G401 (cell line): ENCODE data around the gene FBXO17. TPM values are rescaled to one million over a fixed set of nuclear protein-coding genes. Genes with fewer than 3 reads are reported as not detected.

Experiments
- DNase-seq: peaks from one replicate; pipeline ENCODE4 v3.0.0-alpha.2; 2015; ENCODE audit warnings: low spot score
- in situ Hi-C: cut with HindIII; loops from 2 replicates; pipeline ENCODE4 v1.10.0; 2016; ENCODE audit warnings: low sequenced_read_pairs, mixed read lengths
- total RNA-seq: library from RNA; depleted of rRNA; stranded (reverse); fragments of >200 nt; shearing (Covaris generic); gene quantifications from 2 replicates; pipeline ENCODE4 v1.2.3, GENCODE V29; 2014; rRNA removed

Gene FBXO17
- total RNA-seq, 1 experiment from 2014 or later, result 47.4 TPM

DNA sequence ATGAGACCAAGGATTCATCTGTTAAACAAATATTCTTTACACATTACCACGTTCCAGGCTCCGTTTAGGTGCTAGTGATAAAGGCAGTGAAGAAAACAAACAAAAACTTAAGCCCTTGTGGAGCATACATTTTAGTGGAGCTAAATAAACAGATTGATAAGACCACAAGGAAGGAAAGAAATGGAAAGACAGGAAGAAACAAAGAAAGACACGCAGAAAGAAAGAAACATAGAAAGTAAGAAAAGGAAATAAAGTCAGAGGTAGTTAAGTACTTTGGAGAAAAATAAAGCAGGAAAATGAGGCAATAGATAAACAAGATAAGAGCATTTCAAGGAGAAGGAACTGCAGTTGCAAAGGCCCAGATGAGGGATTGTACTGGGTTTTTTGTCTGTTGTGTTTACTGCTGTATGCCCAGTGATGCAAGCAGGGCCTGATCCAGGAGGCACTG is 74.8 kb downstream of the FBXO17 start:
- in situ Hi-C loops, result no loop called here
- DNase-seq, result no peak

DNA sequence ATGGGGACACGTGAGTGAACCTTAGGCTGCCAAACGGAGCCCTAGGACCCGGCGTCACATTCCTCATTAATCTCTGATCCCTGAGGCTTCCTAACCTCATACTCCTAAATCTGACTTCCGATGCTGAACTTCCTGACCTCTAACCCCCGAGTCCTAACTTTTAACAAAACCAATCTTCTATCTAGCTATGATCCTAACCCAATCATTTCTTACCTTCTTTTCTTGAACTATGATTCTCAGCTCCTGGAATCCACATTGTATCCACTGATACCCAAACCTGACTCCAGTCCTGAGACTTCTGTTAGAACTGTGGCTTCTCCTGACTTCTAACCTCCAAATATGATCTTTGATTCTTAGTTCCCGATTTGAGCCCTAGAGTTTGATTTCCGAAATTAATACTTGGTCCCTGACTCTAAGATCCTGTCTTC is 75.3 kb downstream of the FBXO17 start:
- no peak for DNase-seq
- in situ Hi-C loops, result no loop called here

DNA sequence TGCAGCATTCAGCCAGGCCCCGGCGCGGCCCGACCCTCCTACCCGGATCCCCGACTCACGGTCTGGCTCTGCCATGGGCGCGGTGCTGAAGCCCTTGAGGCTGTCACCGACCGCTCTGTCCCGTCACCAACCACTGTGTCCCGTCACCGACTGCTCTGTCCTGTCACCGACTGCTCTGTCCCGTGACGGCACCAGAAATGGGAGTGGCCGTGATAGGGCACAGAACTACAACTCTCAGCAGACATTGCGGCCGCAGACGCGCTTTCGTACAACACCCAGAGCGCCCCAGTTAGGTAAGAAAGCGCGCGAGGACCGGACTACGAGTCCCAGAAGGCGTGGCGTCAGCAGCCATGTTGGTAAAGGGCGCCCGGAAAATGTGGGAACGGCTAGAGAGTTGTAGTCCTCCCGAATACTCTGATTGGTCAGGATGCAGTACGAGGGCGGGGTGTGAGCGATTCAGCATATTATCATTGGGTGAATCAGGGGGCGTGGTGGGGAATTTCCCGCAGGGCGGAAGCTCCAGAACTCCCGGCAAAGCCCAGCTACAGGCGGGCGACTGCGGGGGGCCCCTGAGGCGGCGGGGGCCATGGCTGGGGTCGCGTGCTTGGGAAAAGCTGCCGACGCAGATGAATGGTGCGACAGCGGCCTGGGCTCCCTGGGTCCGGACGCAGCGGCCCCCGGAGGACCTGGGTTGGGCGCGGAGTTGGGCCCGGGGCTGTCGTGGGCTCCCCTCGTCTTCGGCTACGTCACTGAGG is 75.9 kb downstream of the FBXO17 start, which contains the start of the genes NFKBIB and SIRT2:
NFKBIB (plus strand) TSS at position 523 of the 755 bp plus-strand sequence; CDS start at position 587, 64 bp downstream.
SIRT2 (minus strand) TSS at position 172 of the 755 bp plus-strand sequence; CDS start at position 75, 97 bp downstream.
- DNase-seq, result peak; percentile 100
- in situ Hi-C loops, result no loop called here

DNA sequence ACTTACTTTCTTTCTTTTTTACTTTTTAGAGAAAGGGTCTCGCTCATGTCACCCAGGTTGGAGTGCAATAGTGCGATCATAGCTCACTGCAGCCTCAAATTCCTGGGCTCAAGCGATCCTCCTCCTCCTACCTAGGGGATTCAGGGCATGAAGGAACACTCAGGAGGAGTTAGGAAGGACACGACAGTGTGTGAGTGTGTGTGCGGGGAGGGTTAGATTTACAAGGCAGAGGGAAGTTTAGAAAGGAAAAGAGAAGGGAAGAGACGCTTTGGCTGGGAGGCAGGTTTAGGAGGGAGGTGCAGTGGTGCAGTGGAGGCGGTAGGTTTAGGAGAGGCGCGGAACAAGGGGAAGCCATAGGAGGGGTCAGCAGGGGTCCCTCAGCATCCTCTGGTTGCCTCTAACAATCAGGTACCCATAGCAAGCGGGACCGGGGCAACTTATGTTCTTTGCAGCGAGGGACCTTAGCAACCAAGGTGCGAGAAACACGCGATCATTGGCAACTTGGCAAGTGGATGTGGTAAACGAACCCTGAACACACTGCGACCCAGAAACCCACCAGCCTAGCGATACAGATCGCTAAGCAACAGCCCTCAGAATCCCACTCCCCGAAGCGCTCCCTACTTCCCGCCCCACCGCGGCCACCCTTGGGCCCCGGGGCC is 76.6 kb downstream of the FBXO17 start:
- DNase-seq, result peak; percentile 9

DNA sequence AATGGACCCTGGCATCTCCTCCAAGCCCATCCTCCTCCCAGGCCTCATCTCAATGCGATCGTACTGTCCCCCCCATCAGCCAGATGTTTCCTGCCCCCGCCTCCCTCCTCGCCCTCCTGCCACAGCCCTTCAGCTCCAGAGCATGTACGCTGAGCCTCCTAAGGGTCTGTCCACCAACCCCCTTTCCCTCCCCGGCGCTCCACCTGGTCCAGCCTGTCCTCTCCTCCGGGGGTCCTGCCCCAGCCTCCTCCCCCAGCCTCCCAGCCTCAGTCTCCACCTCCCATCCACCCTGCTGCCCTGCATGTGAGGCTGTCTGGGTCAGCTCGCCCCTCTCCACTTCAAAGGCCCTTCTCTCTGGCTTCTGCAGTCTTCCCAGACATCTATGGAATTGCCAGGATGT is 80.6 kb downstream of the FBXO17 start:
- in situ Hi-C loops, result no loop called here
- no peak for DNase-seq

More for the DNA sequence above, 76.6 kb downstream of the FBXO17 start:
- in situ Hi-C loops, result no loop called here

DNA sequence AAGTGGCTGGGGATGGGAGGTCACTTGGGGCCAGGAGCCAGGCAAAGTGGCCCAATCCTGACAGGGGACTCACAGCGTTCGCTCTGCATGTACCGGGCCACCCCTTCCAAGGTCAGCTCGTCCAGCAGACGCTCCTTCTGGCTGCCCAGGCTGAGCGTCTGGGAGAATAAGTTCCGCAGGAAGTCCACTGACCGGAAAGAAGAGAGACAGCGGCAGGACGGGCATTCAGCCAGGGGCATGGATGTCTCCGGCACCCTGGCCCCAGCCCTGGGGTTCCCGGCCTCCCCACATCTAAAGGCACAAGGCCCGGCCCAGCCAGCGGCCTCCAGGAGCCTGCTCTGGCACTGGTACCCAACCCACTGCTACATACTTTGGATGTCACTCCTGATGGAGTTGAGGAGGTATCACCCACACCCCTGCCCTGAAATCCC is 82.2 kb downstream of the FBXO17 start:
- DNase-seq, result no peak
- in situ Hi-C loops, result no loop called here

DNA sequence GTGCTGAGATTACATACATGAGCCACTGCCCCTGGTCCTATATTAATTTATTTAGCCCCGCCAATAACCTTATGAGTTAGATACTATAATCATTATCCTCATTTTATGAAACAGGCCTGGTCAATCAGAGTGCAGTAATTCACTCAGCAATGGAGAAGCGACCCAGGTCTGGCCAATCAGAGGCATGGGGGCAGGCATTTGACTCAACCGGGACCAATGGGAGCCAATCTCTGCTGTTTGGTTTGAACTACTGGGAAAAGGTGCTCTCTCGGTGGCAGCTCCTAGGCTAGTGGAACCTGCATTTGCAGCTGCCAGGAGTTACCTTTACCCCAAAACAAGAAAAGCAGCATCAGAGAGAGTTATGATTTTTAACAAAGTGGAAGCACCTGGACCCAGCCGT is 82.7 kb downstream of the FBXO17 start:
- no peak for DNase-seq
- in situ Hi-C loops, result no loop called here

DNA sequence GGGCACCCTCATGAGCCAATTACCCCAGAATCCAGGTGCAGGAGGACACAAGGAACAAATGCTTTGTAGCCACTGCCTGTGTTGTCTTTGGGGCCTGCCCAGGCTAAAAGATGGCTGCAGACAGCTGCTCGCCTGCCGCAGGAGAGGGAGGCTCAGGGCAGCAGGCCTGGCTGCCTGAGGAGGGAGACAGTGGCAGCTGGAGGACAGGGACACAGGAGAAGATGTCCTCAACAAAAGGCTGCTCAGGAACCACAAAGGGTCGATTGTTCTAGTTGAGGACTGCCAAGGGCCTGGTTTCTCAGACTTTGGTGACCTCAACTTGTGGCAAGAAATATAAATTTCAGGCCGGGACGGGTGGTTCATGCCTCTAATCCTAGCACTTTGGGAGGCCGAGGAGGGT is 83.8 kb downstream of the FBXO17 start:
- DNase-seq, result no peak
- in situ Hi-C loops, result no loop called here

Other genes starting within 250 kb of the FBXO17 start
- 5.3 and 5.8 TPM in 2 replicates for gene CAPN12, start 231.3 kb downstream of the FBXO17 start, total RNA-seq
- gene LGALS7, start 202.2 kb downstream of the FBXO17 start, total RNA-seq, result not detected in 2 replicates
- gene LGALS7B, start 186.5 kb downstream of the FBXO17 start, total RNA-seq, result not detected in 2 replicates
- gene LGALS4, start 162.8 kb downstream of the FBXO17 start, total RNA-seq, result not detected in 2 replicates
- gene ECH1, start 143.9 kb downstream of the FBXO17 start, total RNA-seq, result 210 and 267 TPM in 2 replicates
- gene HNRNPL, start 125.8 kb downstream of the FBXO17 start, total RNA-seq, result 600 and 749 TPM in 2 replicates
- gene RINL, start 97.5 kb downstream of the FBXO17 start, total RNA-seq, result 5.6 and 7.3 TPM in 2 replicates
- 114 and 122 TPM in 2 replicates for gene SIRT2, start 76.1 kb downstream of the FBXO17 start, total RNA-seq
- gene NFKBIB, start 75.8 kb downstream of the FBXO17 start, total RNA-seq, result 48.1 and 63.2 TPM in 2 replicates
- gene CCER2, start 63.6 kb downstream of the FBXO17 start, total RNA-seq, result not detected in 2 replicates
- gene SARS2, start 45.0 kb downstream of the FBXO17 start, total RNA-seq, result 34.2 and 43.0 TPM in 2 replicates
- gene MRPS12, start 44.8 kb downstream of the FBXO17 start, total RNA-seq, result 105 and 161 TPM in 2 replicates
- 44.0 and 52.2 TPM in 2 replicates for gene FBXO27, start 56.8 kb upstream of the FBXO17 start, total RNA-seq
- not detected in 2 replicates for gene ACP7, start 108.6 kb upstream of the FBXO17 start, total RNA-seq
- gene PAK4, start 150.0 kb upstream of the FBXO17 start, total RNA-seq, result 12.8 and 15.3 TPM in 2 replicates
- 1.7 and 4.5 TPM in 2 replicates for gene NCCRP1, start 221.2 kb upstream of the FBXO17 start, total RNA-seq
- not detected in 2 replicates for gene SYCN, start 228.5 kb upstream of the FBXO17 start, total RNA-seq